IPS-18a (cell line): ENCODE results near the gene PHKG1.
"Not testable (repeated sequence)": the region's sequence is repeated elsewhere in the genome, so short reads cannot be mapped to it uniquely, and the experiment has no call there.

Source experiments
- H3K27ac ChIP-seq: one replicate; pipeline ENCODE4 v1.5.1; 2013; ENCODE audit warnings: low read length
- H3K27me3 ChIP-seq: one replicate; pipeline ENCODE4 v1.6.1; 2013; ENCODE audit warnings: mild to moderate bottlenecking, low read length; ENCODE audit not compliant: control insufficient read depth, insufficient read depth
- H3K36me3 ChIP-seq: one replicate; pipeline ENCODE4 v1.6.1; 2013; ENCODE audit warnings: low read depth, low read length; ENCODE audit not compliant: control insufficient read depth
- H3K4me1 ChIP-seq: one replicate; pipeline ENCODE4 v1.6.1; 2013; ENCODE audit warnings: low read depth, low read length; ENCODE audit not compliant: control insufficient read depth
- H3K4me3 ChIP-seq: one replicate; pipeline ENCODE4 v1.5.1; 2013; ENCODE audit warnings: low read length
- H3K9ac ChIP-seq: one replicate; pipeline ENCODE4 v1.6.1; 2013; ENCODE audit warnings: mild to moderate bottlenecking, low read length, moderate library complexity
- H3K9me3 ChIP-seq: one replicate; pipeline ENCODE4 v1.6.1; 2013; ENCODE audit warnings: low read depth, low read length; ENCODE audit not compliant: control insufficient read depth

PHKG1 gene

DNA sequence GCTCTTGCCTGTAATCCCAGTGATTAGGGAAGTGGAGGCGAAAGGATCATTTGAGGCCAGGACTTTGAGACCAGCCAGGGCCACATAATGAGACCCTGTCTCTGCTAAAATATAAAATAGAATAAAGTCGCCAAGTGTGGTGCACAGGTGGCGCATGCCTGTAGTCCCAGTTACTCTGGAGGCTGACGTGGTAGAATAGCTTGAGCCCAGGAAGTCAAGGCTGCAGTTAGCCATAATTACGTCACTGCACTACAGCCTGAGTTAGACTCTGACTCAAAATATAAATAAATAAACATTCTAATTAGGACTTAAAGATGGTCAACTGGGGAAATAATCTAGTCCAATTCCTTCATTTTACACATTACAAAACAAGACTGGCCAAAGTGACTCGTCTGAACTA lies 12.8 kb upstream of the PHKG1 start:
- H3K9ac ChIP-seq, result peak overlapping the region; percentile 90
- peak overlapping the region; percentile 2 for H3K27ac ChIP-seq
- peaks cover 35% of the 10 kb centered on the region for H3K36me3 ChIP-seq
- H3K4me3 ChIP-seq, result peak overlapping the region; percentile 100
- no peaks in the 10 kb centered on the region for H3K27me3 ChIP-seq
- H3K4me1 ChIP-seq, result peaks cover 2% of the 10 kb centered on the region
- peaks cover 10% of the 10 kb centered on the region for H3K9me3 ChIP-seq

DNA sequence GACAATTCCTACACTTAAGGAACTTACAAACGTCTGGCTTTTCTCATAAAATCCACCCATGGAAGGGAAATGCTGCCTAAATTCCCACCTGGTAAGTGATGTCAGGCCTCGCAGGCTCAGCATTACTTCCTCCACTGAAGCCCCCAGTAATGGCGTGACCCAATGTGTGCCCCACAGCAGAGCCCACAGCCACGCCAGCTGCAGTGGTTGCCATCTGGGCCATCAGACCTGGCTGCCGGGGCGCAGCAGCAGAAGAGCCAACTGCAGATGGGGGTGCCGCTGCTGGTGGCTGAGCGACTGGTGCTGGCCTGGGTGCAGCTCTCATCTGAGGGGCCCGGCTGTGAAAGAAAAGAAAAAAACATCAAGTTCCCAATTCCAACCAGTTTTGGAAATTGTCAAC lies 11.4 kb upstream of the PHKG1 start:
- not testable (repeated sequence) for H3K27ac ChIP-seq, H3K9me3 ChIP-seq, H3K9ac ChIP-seq, H3K4me1 ChIP-seq, H3K4me3 ChIP-seq, H3K27me3 ChIP-seq
- peaks cover 44% of the 10 kb centered on the region for H3K36me3 ChIP-seq

DNA sequence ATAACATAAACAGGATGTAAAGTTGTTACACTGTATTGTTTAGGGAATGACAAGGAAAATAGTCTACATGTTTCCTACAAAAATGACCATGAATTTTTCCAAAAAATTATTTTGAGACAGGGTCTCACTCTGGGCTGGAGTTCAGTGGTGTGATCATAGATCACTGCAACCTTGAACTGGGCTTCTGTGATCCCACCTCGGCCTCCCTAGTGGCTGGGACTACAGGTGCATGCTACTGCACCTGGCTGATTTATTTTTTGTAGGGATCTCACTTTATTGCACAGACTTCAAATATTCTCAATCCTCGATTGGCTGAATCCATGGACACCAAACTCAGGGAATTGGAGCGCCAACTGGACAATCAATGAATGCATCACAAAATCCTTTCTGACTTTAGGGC lies 6.9 kb upstream of the PHKG1 start:
- no peaks in the 10 kb centered on the region for H3K9me3 ChIP-seq
- no peaks in the 10 kb centered on the region for H3K27me3 ChIP-seq
- H3K9ac ChIP-seq, result no peak overlapping the region
- H3K4me1 ChIP-seq, result no peaks in the 10 kb centered on the region
- peaks cover 44% of the 10 kb centered on the region for H3K36me3 ChIP-seq
- no peak overlapping the region for H3K27ac ChIP-seq
- H3K4me3 ChIP-seq, result no peak overlapping the region

DNA sequence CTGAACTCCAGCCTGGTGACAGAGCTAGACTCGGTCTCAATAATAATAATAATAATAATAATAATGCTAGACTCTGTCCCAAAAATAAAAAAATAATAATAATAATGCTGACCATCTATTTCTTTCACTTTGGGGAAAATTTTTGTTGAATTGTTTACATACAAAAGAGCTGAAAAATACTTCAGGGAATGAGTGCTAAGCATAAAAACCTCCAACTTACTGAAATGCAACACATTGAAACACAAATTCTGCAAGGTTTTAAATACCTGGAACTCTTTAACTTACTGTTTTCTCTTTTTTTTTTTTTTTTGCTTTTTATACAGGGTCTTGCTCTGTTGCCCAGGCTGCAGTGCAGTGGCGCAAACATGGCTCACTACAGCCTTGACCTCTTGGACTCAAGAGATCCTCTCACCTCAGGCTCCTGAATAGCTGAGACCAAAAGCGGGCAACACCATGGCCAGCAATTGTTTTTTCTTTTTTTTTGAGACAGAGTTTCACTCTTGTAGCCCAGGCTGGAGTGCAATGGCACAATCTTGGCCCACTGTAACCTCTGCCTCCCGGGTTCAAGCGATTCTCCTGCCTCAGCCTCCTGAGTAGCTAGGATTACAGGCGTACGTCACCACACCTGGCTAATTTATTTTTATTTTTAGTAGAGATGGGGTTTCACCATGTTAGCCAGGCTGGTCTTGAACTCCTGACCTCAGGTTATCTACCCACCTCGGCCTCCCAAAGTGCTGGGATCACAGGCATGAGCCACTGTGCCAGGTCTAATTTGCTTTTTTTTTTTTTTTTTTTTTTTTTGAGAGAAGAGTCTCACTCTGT lies 5.6 kb upstream of the PHKG1 start:
- H3K27me3 ChIP-seq, H3K9ac ChIP-seq, H3K4me1 ChIP-seq, H3K9me3 ChIP-seq, H3K27ac ChIP-seq, H3K4me3 ChIP-seq: not testable (repeated sequence)
- H3K36me3 ChIP-seq, result peaks cover 36% of the 10 kb centered on the region

DNA sequence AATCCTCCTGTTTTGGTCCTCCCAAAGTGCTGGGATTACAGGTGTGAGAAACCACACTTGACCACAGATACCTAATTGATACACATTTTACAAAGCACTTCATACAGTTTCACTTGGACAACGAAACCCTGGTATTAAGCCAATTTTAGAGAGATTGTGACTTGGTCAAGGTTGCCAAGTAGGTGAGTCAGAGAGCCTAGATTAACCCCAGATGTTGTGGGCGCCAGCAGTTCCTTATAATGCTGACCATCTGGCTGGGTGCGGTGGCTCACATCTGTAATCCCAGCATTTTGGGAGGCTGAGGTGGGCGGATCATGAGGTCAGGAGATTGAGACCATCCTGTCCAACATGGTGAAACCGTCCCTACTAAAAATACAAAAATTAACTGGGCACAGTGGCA lies 4.9 kb upstream of the PHKG1 start:
- no peaks in the 10 kb centered on the region for H3K4me1 ChIP-seq
- H3K27me3 ChIP-seq, result no peaks in the 10 kb centered on the region
- peaks cover 32% of the 10 kb centered on the region for H3K36me3 ChIP-seq
- no peak overlapping the region for H3K4me3 ChIP-seq
- H3K9ac ChIP-seq, result no peak overlapping the region
- H3K9me3 ChIP-seq, result no peaks in the 10 kb centered on the region
- no peak overlapping the region for H3K27ac ChIP-seq

DNA sequence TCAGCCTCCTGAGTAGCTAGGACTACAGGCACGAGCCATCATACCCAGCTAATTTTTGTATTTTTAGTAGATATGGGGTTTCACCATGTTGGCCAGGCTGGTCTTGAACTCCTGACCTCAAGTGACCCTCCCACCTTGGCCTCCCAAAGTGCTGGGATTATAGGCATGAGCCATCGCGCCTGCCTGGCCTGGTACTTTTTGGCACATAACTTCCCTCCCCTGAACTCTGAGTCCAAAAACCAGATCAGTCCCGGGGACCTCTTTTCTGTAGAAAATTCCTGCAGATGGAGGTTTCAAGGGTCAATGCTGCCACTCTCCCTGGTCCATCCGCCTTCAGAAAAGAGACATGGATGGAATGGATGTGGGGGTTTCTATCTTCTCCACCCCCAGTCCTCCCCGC lies 364 bp downstream of the PHKG1 start:
- not testable (repeated sequence) for H3K27ac ChIP-seq, H3K9me3 ChIP-seq, H3K27me3 ChIP-seq, H3K4me3 ChIP-seq, H3K4me1 ChIP-seq, H3K36me3 ChIP-seq, H3K9ac ChIP-seq

DNA sequence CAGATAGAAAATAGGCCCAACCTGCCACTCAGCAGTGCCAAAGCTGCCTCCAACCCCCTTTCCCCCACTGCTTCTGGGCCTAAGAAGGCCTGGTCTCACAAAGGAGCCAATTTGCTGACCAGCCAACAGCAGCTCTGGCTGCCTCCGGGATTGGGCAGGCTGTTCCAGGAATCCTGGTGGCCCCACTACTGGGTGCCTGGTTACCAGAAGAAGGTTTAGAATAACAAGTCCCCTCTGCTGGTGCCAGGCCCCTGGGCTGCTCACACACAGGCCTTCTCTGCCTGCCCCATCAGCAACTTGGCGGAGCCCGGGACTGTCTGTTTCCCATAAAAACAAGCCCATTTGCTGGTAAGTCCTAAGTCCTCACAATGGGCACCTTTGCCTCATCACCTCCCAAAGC lies 1.2 kb downstream of the PHKG1 start:
- Histone ChIP-seq H3K9ac (no peak overlapping the region), H3K4me3 (no peak overlapping the region), H3K27me3 (no peaks in the 10 kb centered on the region), H3K36me3 (no peaks in the 10 kb centered on the region), H3K27ac (no peak overlapping the region), H3K9me3 (no peaks in the 10 kb centered on the region), H3K4me1 (no peaks in the 10 kb centered on the region)

DNA sequence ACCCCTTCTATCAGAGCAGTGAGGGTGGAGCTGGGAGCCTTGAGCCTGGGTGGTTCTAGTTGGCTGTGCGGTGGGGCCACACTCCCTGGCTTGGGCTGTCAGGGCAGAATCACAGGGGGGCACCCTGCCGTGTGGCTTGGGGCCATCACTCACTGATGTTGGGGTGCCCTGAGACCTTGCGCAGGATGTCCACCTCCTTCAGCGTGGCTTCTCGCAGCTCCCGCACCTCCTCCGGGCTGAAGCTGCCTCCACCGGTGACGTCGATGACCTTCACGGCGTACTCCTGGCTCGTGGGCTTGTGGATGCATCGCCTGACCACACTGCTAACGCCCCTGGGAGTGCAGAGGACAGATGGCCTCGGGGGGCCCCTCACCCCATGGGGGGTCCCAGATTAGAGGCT lies 5.3 kb downstream of the PHKG1 start:
- H3K27ac ChIP-seq, result no peak overlapping the region
- H3K27me3 ChIP-seq, result no peaks in the 10 kb centered on the region
- no peak overlapping the region for H3K4me3 ChIP-seq
- no peak overlapping the region for H3K9ac ChIP-seq
- H3K4me1 ChIP-seq, result no peaks in the 10 kb centered on the region
- H3K9me3 ChIP-seq, result no peaks in the 10 kb centered on the region
- no peaks in the 10 kb centered on the region for H3K36me3 ChIP-seq

DNA sequence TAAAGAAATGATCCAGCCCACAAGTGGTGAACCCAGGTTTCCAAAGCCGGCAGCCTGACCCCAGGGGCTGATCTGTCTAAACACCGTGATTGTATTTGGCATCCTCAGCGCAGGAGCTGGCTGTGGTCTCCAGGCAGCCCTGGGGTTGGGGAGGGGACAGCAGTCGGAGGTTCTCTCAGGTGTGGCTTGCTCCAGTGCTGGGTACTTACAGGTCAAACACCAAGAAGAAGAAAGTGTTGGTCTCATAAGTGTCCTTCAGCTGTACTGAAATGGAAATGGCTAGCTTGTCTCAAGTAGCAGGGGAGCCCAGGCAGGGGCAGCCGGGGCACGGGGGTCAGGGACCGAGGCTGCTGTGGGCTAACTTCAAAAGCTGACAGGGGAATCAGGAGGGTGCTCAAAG lies 6.0 kb downstream of the PHKG1 start:
- Histone ChIP-seq H3K36me3 (no peaks in the 10 kb centered on the region), H3K27ac (no peak overlapping the region), H3K9ac (no peak overlapping the region), H3K9me3 (no peaks in the 10 kb centered on the region), H3K4me3 (no peak overlapping the region), H3K27me3 (no peaks in the 10 kb centered on the region), H3K4me1 (no peaks in the 10 kb centered on the region)

DNA sequence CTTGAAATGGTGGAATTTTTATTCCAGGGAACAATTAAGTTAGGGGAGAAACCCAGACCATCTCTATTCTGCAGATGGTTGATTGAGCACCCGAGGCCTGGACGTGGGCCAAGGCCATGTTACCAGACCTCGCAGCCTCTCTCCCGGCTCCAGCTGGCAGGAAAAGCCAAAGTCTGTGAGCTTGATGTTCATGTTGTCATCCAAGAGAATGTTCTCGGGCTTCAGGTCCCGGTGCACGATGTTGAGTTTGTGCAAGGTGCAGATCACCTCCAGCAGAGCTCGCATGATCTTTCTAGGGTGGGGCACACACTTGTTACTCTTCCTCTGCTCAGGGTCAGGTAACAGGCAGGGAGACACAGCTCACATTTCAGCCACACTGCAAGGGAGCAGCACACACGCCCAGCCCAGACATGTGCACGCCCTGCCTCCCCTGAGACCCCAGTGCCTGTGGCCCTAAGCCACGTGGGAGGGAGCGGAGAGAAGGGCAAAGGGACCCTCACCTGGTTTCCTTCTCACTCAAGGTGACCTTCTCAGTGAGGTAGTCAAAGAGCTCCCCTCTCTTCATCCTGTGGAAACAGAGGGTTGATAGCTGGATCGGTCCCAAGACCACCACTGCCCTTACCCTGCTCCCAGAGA lies 9.5 kb downstream of the PHKG1 start:
- Histone ChIP-seq H3K27ac (no peak overlapping the region), H3K9ac (no peak overlapping the region), H3K36me3 (peaks cover 11% of the 10 kb centered on the region), H3K27me3 (no peaks in the 10 kb centered on the region), H3K4me3 (no peak overlapping the region), H3K4me1 (no peaks in the 10 kb centered on the region), H3K9me3 (no peaks in the 10 kb centered on the region)

DNA sequence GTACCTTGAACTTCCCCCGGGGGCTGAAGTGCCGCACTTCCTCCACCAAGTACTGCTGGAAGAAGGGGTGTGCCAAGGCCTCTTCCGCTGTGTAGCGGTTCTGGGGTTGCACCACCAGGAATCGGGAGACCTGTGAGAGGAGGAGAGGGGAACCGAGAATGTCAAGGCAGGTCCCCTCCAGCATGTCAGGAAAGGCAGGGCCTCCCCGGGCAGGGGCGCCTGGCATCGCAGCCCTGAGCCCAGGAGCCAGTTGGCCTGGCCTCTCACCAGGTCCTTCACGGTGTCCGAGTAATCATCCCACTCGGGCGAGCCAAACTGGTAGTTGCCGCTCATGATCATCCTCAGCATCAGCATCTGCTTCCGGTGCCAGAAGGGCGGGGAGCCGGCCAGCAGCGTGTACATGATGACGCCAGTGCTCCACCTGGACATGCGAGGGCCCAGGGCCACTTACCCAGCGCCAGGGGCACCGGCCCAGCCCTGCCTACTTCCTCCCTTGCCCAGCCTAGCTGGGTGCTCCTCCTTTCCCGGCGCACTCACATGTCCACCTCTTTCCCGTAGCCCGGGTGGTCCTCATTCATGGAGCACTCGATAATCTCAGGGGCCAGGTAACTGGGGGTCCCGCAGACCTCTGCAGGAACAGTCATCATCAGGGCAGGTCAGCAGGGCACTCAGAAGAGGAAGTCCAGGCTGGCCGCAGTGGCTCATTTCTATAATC lies 11.0 kb downstream of the PHKG1 start:
- Histone ChIP-seq H3K4me1 (no peaks in the 10 kb centered on the region), H3K27ac (no peak overlapping the region), H3K27me3 (no peaks in the 10 kb centered on the region), H3K9me3 (no peaks in the 10 kb centered on the region), H3K9ac (no peak overlapping the region), H3K36me3 (peaks cover 18% of the 10 kb centered on the region), H3K4me3 (no peak overlapping the region)
